Measurements from ENCODE around the gene PTHLH.

The PTHLH gene

GRCh38 chr12:27966870-27967269 is 5.7 kb downstream of the PTHLH start:
- no peak for TF ChIP-seq CTCF (IDR thresholded peaks at IDR 0.05; ENCODE audit: extremely low read depth, insufficient read depth, missing control alignments)
- in situ Hi-C loops (cut with MboI; ENCODE audit: low pct_unique_long_range_greater_than_20kb, low sequenced_read_pairs, unreplicated experiment): no loop called here
- no peak for DNase-seq (ENCODE audit: low spot score)

- TF ChIP-seq CTCF (IDR thresholded peaks at IDR 0.05; ENCODE audit: extremely low read depth, insufficient read depth, missing control alignments): no peak
- DNase-seq (ENCODE audit: low spot score): no peak
- in situ Hi-C loops (cut with MboI; ENCODE audit: low pct_unique_long_range_greater_than_20kb, low sequenced_read_pairs, unreplicated experiment): no loop called here
These were observed 6.6 kb downstream of the PTHLH start for GRCh38 chr12:27965966-27966365.

GRCh38 chr12:27965411-27965810 is 7.1 kb downstream of the PTHLH start:
- DNase-seq (ENCODE audit: low spot score): no peak
- in situ Hi-C loops (cut with MboI; ENCODE audit: low pct_unique_long_range_greater_than_20kb, low sequenced_read_pairs, unreplicated experiment): no loop called here
- TF ChIP-seq CTCF (IDR thresholded peaks at IDR 0.05; ENCODE audit: extremely low read depth, insufficient read depth, missing control alignments): no peak

- no peak for TF ChIP-seq CTCF (IDR thresholded peaks at IDR 0.05; ENCODE audit: extremely low read depth, insufficient read depth, missing control alignments)
- in situ Hi-C loops (cut with MboI; ENCODE audit: low pct_unique_long_range_greater_than_20kb, low sequenced_read_pairs, unreplicated experiment): no loop called here
- DNase-seq (ENCODE audit: low spot score): no peak
These were observed 8.4 kb downstream of the PTHLH start for GRCh38 chr12:27964123-27964522.

- no peak for DNase-seq (ENCODE audit: low spot score)
- in situ Hi-C loops (cut with MboI; ENCODE audit: low pct_unique_long_range_greater_than_20kb, low sequenced_read_pairs, unreplicated experiment): no loop called here
- TF ChIP-seq CTCF (IDR thresholded peaks at IDR 0.05; ENCODE audit: extremely low read depth, insufficient read depth, missing control alignments): no peak
These were observed 11.7 kb downstream of the PTHLH start for GRCh38 chr12:27960821-27961220.

- no peak for DNase-seq (ENCODE audit: low spot score)
- no peak for TF ChIP-seq CTCF (IDR thresholded peaks at IDR 0.05; ENCODE audit: extremely low read depth, insufficient read depth, missing control alignments)
- in situ Hi-C loops (cut with MboI; ENCODE audit: low pct_unique_long_range_greater_than_20kb, low sequenced_read_pairs, unreplicated experiment): no loop called here
These were observed 13.9 kb downstream of the PTHLH start for GRCh38 chr12:27958675-27959074.

- no peak for DNase-seq (ENCODE audit: low spot score)
- no peak for TF ChIP-seq CTCF (IDR thresholded peaks at IDR 0.05; ENCODE audit: extremely low read depth, insufficient read depth, missing control alignments)
- in situ Hi-C loops (cut with MboI; ENCODE audit: low pct_unique_long_range_greater_than_20kb, low sequenced_read_pairs, unreplicated experiment): no loop called here
These were observed 15.2 kb downstream of the PTHLH start for GRCh38 chr12:27957366-27957765.
